ENCODE results near the gene SRP9. TPM values are rescaled to one million over a fixed set of nuclear protein-coding genes. Genes with fewer than 3 reads are reported as not detected.
A peak's percentile ranks its signal among the peaks of the same experiment; 100 is the strongest.
"Not testable (repeated sequence)": the region's sequence is repeated elsewhere in the genome, so short reads cannot be mapped to it uniquely, and the experiment has no call there.

The SRP9 gene
- total and polyA plus RNA-seq, 9 donors = 151 to 239 (median 187) TPM

GRCh38 chr1:225809842-225810578, 32.4 kb downstream of the SRP9 start, which contains the start of gene EPHX1:
TSS of gene EPHX1 (plus strand) at chr1:225810124. CDS start at chr1:225828730, 18,606 bp downstream.
- peak; percentile 89 to 93 (median 90) for DNase-seq
- Histone ChIP-seq H3K27me3 (no peaks in the 10 kb centered on the region), H3K36me3 (no peaks in the 10 kb centered on the region), H3K4me1 (ENCODE audit: insufficient read depth) (peaks cover 23% of the 10 kb centered on the region), H3K27ac (peak within 1 kb of the TSS; percentile 68 to 89), H3K4me3 (peak within 1 kb of the TSS; percentile 57), H3K9me3 (no peaks in the 10 kb centered on the region)
- 0% methylated on average over 45 to 80 of the region's 80 CpGs for WGBS, 3 donors
- TF ChIP-seq POLR2A (IDR thresholded peaks at IDR 0.05) = peak; percentile 66
- TF ChIP-seq CTCF (IDR thresholded peaks at IDR 0.05) = peak in 2 of 3 donors; percentile 21 to 57
- no peak for TF ChIP-seq EP300 (IDR thresholded peaks at IDR 0.05)
- intact Hi-C loops (cut with DNase I) = loop anchor here in 1 of 4 donors (5.0 kb wide), 1 partner anchor 37 kb away; no protein-coding TSS in a partner anchor

GRCh38 chr1:225810579-225811538, 33.2 kb downstream of the SRP9 start:
- WGBS, 3 donors = 3 to 6% (median 4%) methylated on average over 28 to 29 of the region's 29 CpGs
- Histone ChIP-seq H3K27ac (peak overlapping the region; percentile 68 to 89), H3K4me1 (ENCODE audit: insufficient read depth) (peaks cover 30% of the 10 kb centered on the region), H3K4me3 (peak overlapping the region; percentile 57)
- peak in 3 of 5 donors; percentile 46 to 55 (median 52) for DNase-seq
- not testable (repeated sequence) for H3K9me3 ChIP-seq, H3K27me3 ChIP-seq, H3K36me3 ChIP-seq
- intact Hi-C loops (cut with DNase I) = loop anchor here in 1 of 4 donors (5.0 kb wide), 1 partner anchor 36 kb away; no protein-coding TSS in a partner anchor

- H3K9me3 ChIP-seq = no peaks in the 10 kb centered on the region
These were observed 34.2 kb downstream of the SRP9 start for GRCh38 chr1:225811622-225812487.

More at GRCh38 chr1:225811622-225812487, 34.2 kb downstream of the SRP9 start:
- DNase-seq = peak in 2 of 5 donors; percentile 50 to 60
- peak overlapping the region; percentile 88 to 89 for H3K27ac ChIP-seq
- H3K36me3 ChIP-seq = no peaks in the 10 kb centered on the region
- H3K27me3 ChIP-seq = no peaks in the 10 kb centered on the region
- TF ChIP-seq CTCF (IDR thresholded peaks at IDR 0.05) (peak in 1 of 3 donors; percentile 47), POLR2A (IDR thresholded peaks at IDR 0.05) (no peak)
- intact Hi-C loops (cut with DNase I) = loop anchor here in 1 of 4 donors (5.0 kb wide), 1 partner anchor 35 kb away; no protein-coding TSS in a partner anchor
- peak overlapping the region; percentile 57 for H3K4me3 ChIP-seq
- 43 to 57% (median 46%) methylated on average over 9 to 10 of the region's 10 CpGs for WGBS, 3 donors
- H3K4me1 ChIP-seq (ENCODE audit: insufficient read depth) = peaks cover 39% of the 10 kb centered on the region
